NB4 (cell line): Measurements from ENCODE around the gene TP73.

ENCODE experiments used
- CTCF ChIP-seq: IDR thresholded peaks from one replicate; pipeline ENCODE4 v1.5.1; 2012; ENCODE audit warnings: low read depth, low read length
- MAX ChIP-seq: IDR thresholded peaks from 2 replicates; pipeline ENCODE4 v1.6.1; 2011; ENCODE audit warnings: low read depth, low read length
- MYC ChIP-seq: IDR thresholded peaks from 2 replicates; pipeline ENCODE4 v1.6.1; 2011; ENCODE audit warnings: low read depth, low read length
- POLR2A ChIP-seq: IDR thresholded peaks from 2 replicates; pipeline ENCODE4 v1.6.1; 2011; ENCODE audit warnings: mild to moderate bottlenecking; ENCODE audit not compliant: insufficient read length; ENCODE audit errors: extremely low read depth

GRCh38 chr1:3651930-3652547 lies at the start of gene TP73:
- TF ChIP-seq CTCF (no peak), POLR2A (no peak), MAX (no peak), MYC (no peak)
